Measurements from ENCODE around the gene RBFOX1. TPM values are rescaled to one million over a fixed set of nuclear protein-coding genes. Genes with fewer than 3 reads are reported as not detected.

The RBFOX1 gene
- total RNA-seq = under 1 TPM in 2 of 4 donors, not detected in 2; 0.40 to 0.98 TPM

DNA sequence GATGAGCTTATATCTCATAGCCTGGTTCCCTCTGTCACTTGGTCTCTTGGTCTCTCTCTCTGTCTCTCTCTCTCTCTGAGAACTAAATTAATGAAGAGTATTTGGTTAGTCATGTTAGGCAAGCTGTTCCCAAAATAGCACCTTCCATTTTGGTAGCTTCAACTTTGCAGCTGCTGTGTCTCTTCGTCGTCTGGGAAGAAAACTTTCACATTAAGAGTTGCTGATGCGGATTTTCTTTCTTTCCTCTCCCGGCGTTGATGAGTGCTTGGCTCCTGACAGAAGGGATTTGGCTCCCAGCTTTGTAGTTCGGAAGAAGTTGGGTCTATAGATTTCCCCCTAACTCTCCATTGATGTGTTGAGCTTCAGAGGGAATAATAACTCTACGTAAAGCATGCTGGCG, at the start of gene RBFOX1:
RBFOX1 (plus strand) TSS at position 235 of the 400 bp plus-strand sequence.
- Histone ChIP-seq H3K36me3 (no peaks in the 10 kb centered on the region), H3K4me3 (replicated peaks in 1 of 3) (no peak within 1 kb of the TSS), H3K9me3 (no peaks in the 10 kb centered on the region), H3K27ac (no peak within 1 kb of the TSS), H3K27me3 (no peaks in the 10 kb centered on the region), H3K4me1 (no peaks in the 10 kb centered on the region)
- no peak for DNase-seq
- 67 to 70% methylated on average over 8 of the region's 8 CpGs for WGBS, 2 donors
- TF ChIP-seq, protein P1, sequence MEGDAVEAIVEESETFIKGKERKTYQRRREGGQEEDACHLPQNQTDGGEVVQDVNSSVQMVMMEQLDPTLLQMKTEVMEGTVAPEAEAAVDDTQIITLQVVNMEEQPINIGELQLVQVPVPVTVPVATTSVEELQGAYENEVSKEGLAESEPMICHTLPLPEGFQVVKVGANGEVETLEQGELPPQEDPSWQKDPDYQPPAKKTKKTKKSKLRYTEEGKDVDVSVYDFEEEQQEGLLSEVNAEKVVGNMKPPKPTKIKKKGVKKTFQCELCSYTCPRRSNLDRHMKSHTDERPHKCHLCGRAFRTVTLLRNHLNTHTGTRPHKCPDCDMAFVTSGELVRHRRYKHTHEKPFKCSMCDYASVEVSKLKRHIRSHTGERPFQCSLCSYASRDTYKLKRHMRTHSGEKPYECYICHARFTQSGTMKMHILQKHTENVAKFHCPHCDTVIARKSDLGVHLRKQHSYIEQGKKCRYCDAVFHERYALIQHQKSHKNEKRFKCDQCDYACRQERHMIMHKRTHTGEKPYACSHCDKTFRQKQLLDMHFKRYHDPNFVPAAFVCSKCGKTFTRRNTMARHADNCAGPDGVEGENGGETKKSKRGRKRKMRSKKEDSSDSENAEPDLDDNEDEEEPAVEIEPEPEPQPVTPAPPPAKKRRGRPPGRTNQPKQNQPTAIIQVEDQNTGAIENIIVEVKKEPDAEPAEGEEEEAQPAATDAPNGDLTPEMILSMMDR (IDR thresholded peaks at IDR 0.05) = no peak
- TF ChIP-seq POLR2A (IDR thresholded peaks at IDR 0.05) = no peak
- intact Hi-C loops (cut with DNase I) = no loop called here

DNA sequence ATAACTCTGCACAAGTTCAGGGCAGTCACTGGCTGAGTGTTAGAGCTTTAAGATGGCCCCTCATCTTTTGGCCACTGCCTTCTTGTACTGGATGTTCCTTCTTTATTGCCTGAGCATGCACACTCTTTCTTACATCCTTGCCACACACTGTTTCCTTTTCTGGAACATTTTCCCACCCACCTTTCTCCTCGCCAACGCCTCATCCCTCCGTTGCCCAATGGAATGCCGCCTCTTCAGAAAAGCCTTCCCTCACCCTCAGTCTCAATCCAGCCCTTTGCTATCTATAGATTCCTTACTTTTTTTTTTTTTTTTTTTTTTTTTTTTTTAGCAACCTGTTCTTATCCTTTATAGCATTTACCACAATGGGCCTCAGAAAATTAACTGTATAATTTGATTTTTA, 47.9 kb upstream of the RBFOX1 start:
- no peak for TF ChIP-seq POLR2A (IDR thresholded peaks at IDR 0.05)
- TF ChIP-seq, protein P1 (IDR thresholded peaks at IDR 0.05) = no peak
- Histone ChIP-seq H3K9me3 (no peaks in the 10 kb centered on the region), H3K27ac (no peak overlapping the region), H3K4me1 (no peaks in the 10 kb centered on the region), H3K27me3 (no peaks in the 10 kb centered on the region), H3K36me3 (no peaks in the 10 kb centered on the region), H3K4me3 (replicated peaks in 1 of 3) (no peak overlapping the region)
- WGBS, 2 donors = 90 to 95% methylated on average over 4 of the region's 4 CpGs
- DNase-seq = no peak
- intact Hi-C loops (cut with DNase I) = no loop called here

DNA sequence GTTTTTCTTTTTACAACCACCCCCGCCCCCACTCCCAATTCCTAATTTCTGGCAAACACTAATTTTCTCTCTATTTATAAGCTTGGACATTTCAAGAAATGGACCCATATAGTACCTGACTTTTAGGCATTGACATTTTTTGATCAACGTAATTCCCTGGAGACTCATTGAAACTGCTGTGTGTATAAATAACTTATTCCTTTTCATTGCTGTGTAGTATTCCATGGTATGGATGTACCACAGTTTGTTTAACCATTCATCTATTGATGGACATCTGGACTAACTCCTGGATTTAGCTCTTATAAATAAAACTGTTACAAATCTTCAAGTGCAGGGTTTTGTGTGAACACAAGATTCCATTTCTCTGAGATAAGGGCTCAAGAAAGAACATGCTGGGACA, 47.1 kb upstream of the RBFOX1 start:
- H3K4me1 ChIP-seq = no peaks in the 10 kb centered on the region
- no peak for DNase-seq
- TF ChIP-seq POLR2A (IDR thresholded peaks at IDR 0.05) = no peak
- TF ChIP-seq, protein P1 (IDR thresholded peaks at IDR 0.05) = no peak
- no peaks in the 10 kb centered on the region for H3K9me3 ChIP-seq
- intact Hi-C loops (cut with DNase I) = no loop called here
- WGBS, 2 donors = 89 to 93% methylated on average over 2 of the region's 2 CpGs
- H3K27me3 ChIP-seq = no peaks in the 10 kb centered on the region
- no peak overlapping the region for H3K4me3 ChIP-seq (replicated peaks in 1 of 3)
- H3K36me3 ChIP-seq = no peaks in the 10 kb centered on the region
- no peak overlapping the region for H3K27ac ChIP-seq

DNA sequence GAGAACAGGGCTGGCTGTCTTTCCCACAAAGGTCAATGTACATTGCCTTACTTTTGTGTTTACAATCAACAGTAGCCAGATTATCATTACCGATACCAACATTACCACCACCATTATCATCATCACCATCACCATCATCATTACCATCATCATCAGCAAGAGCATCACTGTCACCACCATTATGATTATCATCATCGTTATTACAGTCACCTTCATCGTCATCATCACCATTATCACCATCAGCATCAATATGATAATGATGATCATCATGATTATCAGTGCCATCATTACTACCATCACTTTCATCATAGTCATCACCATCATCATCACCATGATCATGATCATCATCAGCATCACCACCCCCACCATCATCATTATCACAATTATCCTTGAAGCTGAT, 43.3 kb upstream of the RBFOX1 start:
- Histone ChIP-seq H3K4me1 (no peaks in the 10 kb centered on the region), H3K36me3 (no peaks in the 10 kb centered on the region), H3K9me3 (no peaks in the 10 kb centered on the region), H3K4me3 (replicated peaks in 1 of 3) (no peak overlapping the region), H3K27ac (no peak overlapping the region), H3K27me3 (no peaks in the 10 kb centered on the region)
- intact Hi-C loops (cut with DNase I) = no loop called here
- no peak for DNase-seq
- TF ChIP-seq POLR2A (IDR thresholded peaks at IDR 0.05) = no peak
- TF ChIP-seq, protein P1 (IDR thresholded peaks at IDR 0.05) = no peak
- WGBS, 2 donors = 95 to 96% methylated on average over 3 of the region's 3 CpGs

DNA sequence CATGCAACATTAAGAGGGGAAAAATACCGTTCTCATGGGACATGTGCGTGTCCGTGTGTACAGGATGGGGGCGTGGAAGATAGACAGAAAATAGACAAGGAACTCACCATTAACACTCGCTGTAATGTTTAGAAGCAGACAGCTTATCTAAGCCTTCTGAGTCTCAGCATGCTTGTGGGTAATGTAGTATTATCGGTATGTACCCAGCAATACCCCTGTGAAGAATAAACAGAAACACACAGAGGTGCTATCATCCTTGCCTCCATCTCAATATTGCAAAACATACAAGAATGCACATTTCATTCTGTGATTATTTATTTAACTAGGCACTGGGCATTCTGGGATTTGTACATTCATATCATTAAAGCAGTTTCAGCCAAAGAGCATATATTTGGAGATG, 42.0 kb upstream of the RBFOX1 start:
- H3K9me3 ChIP-seq = no peaks in the 10 kb centered on the region
- no peaks in the 10 kb centered on the region for H3K36me3 ChIP-seq
- intact Hi-C loops (cut with DNase I) = no loop called here
- no peaks in the 10 kb centered on the region for H3K27me3 ChIP-seq
- no peaks in the 10 kb centered on the region for H3K4me1 ChIP-seq
- no peak overlapping the region for H3K27ac ChIP-seq
- WGBS, 2 donors = 82 to 83% methylated on average over 6 of the region's 6 CpGs
- H3K4me3 ChIP-seq (replicated peaks in 1 of 3) = no peak overlapping the region
- DNase-seq = no peak
- TF ChIP-seq POLR2A (IDR thresholded peaks at IDR 0.05) = no peak
- TF ChIP-seq, protein P1 (IDR thresholded peaks at IDR 0.05) = no peak
